ENCODE results near the gene DHCR7.

GRCh38 chr11:71488681-71489270, 40.6 kb upstream of the DHCR7 start:
- no peak for TF ChIP-seq CTCF (IDR thresholded peaks at IDR 0.05)
- TF ChIP-seq POLR2A (IDR thresholded peaks at IDR 0.05) = no peak

Measured in uterus (tissue), 2 donors.